Measurements from ENCODE around the gene AMHR2. TPM values are rescaled to one million over a fixed set of nuclear protein-coding genes. Genes with fewer than 3 reads are reported as not detected.

The AMHR2 gene
- total RNA-seq, 1 experiment from 2014 or later = not detected

GRCh38 chr12:53378222-53378621, 45.4 kb upstream of the AMHR2 start:
- Histone ChIP-seq H4K91ac (ENCODE audit: insufficient read length, low read depth, low read length) (no peak overlapping the region), H2BK12ac (ENCODE audit: insufficient read length, low read depth, low read length) (no peak overlapping the region), H2BK120ac (ENCODE audit: low read depth, low read length, poor library complexity, severe bottlenecking) (no peak overlapping the region), H3K4me1 (ENCODE audit: insufficient read depth, low read length) (peaks cover 1% of the 10 kb centered on the region), H3K4me2 (ENCODE audit: insufficient read depth, insufficient read length, low read length) (no peak overlapping the region), H3K9ac (ENCODE audit: extremely low read depth, insufficient read length, low read length) (no peak overlapping the region), H2AFZ (ENCODE audit: low read length) (no peak overlapping the region), H4K5ac (ENCODE audit: insufficient read length, low read depth, low read length) (no peak overlapping the region), H3K4ac (ENCODE audit: low read depth, low read length) (no peak overlapping the region), H3K18ac (ENCODE audit: insufficient read length, low read depth, low read length) (no peak overlapping the region), H3K23me2 (ENCODE audit: insufficient read length, low read depth, low read length, poor library complexity, severe bottlenecking) (peaks cover 3% of the 10 kb centered on the region), H4K8ac (replicated peaks; ENCODE audit: insufficient read length, low read depth, low read length) (no peak overlapping the region), H2BK5ac (ENCODE audit: insufficient read length, low read length) (no peak overlapping the region), H3T11ph (ENCODE audit: low read length) (no peak overlapping the region), H2BK20ac (ENCODE audit: low read depth, low read length, poor library complexity, severe bottlenecking) (no peak overlapping the region), H3K14ac (ENCODE audit: insufficient read depth, low read length) (no peak overlapping the region), H3K27ac (ENCODE audit: insufficient read length, low read depth, low read length) (peak overlapping the region; percentile 71), H3K56ac (ENCODE audit: insufficient read length, low read depth, low read length) (no peak overlapping the region), H3K79me2 (ENCODE audit: insufficient read depth, low read length) (peaks cover 12% of the 10 kb centered on the region; the same call in 1 of the 2 replicates), H3K27me3 (ENCODE audit: insufficient read depth, low read length) (no peaks in the 10 kb centered on the region), H3K9me3 (ENCODE audit: control insufficient read depth, low read depth, low read length) (no peaks in the 10 kb centered on the region), H3K23ac (ENCODE audit: insufficient read length, low read depth, low read length) (no peak overlapping the region), H2AK5ac (ENCODE audit: insufficient read length, low read length) (no peak overlapping the region), H3K79me1 (ENCODE audit: insufficient read depth, low read depth, low read length, poor library complexity, severe bottlenecking) (peaks cover 8% of the 10 kb centered on the region), H4K20me1 (ENCODE audit: control insufficient read depth, insufficient read depth, insufficient read length) (no peaks in the 10 kb centered on the region), H2BK15ac (ENCODE audit: low read depth, low read length) (no peak overlapping the region)
- peak overlapping the region; percentile 66 to 80 (median 73); a peak in 3 of 7 replicates for H3K27ac Mint-ChIP-seq
- no peak overlapping the region for H3K4me3 Mint-ChIP-seq
- no peak for TF ChIP-seq CTCF (conservative IDR thresholded peaks at IDR 0.05)
- no peak for DNase-seq
- H3K9me3 Mint-ChIP-seq = peaks cover 0 to 3% of the 10 kb centered on the region in 2 experiments; a peak in 1 of 5 replicates
- no peaks in the 10 kb centered on the region for H3K27me3 Mint-ChIP-seq (ENCODE audit: low read depth)
- H3K4me1 Mint-ChIP-seq = peaks cover 15 to 22% of the 10 kb centered on the region in 2 experiments
- peaks cover 12 to 22% (median 21%) of the 10 kb centered on the region in 3 experiments; a peak in 6 of 7 replicates for H3K36me3 Mint-ChIP-seq (ENCODE audit: insufficient read depth in 1 of 3, low read depth in 3 of 3)
- no CpG with 5 or more reads among the region's 12 CpGs for WGBS (ENCODE audit: extremely low coverage, insufficient read length, low lambda C conversion rate)
